Stimulated activated CD4-positive, alpha-beta T cell treated with anti-CD3 and anti-CD28 coated beads, TNF-alpha, amount 100 ng/mL, for 4 hours (primary cell): ENCODE measurements around the gene UNC5B.

ENCODE experiments used
- DNase-seq, 3 experiments: peaks; one replicate each; pipeline ENCODE4 v3.0.0-alpha.2; 2020; ENCODE audit warnings: low read depth in 3 of 3

Gene UNC5B

GRCh38 chr10:71253981-71254818 lies 41.8 kb downstream of the UNC5B start:
- no peak for DNase-seq

GRCh38 chr10:71254834-71255549 lies 42.6 kb downstream of the UNC5B start:
- DNase-seq, result no peak

- DNase-seq, result no peak
These were observed 43.1 kb downstream of the UNC5B start for GRCh38 chr10:71255550-71255807.

GRCh38 chr10:71255808-71256660 lies 43.7 kb downstream of the UNC5B start:
- DNase-seq, result no peak

- no peak for DNase-seq
These were observed 44.4 kb downstream of the UNC5B start for GRCh38 chr10:71256661-71257318.

GRCh38 chr10:71257319-71257997 lies 45.1 kb downstream of the UNC5B start:
- DNase-seq, result no peak

GRCh38 chr10:71258046-71258445 lies 45.7 kb downstream of the UNC5B start:
- DNase-seq, result no peak

- DNase-seq, result no peak
These were observed 46.2 kb downstream of the UNC5B start for GRCh38 chr10:71258446-71259145.

- DNase-seq, result no peak
These were observed 46.9 kb downstream of the UNC5B start for GRCh38 chr10:71259282-71259681.

- no peak for DNase-seq
These were observed 47.6 kb downstream of the UNC5B start for GRCh38 chr10:71259815-71260501.

- DNase-seq, result no peak
These were observed 48.4 kb downstream of the UNC5B start for GRCh38 chr10:71260622-71261325.

- DNase-seq, result no peak
These were observed 49.7 kb downstream of the UNC5B start for GRCh38 chr10:71262027-71262426.

- no peak for DNase-seq
These were observed 50.4 kb downstream of the UNC5B start for GRCh38 chr10:71262817-71263216.

- no peak for DNase-seq
These were observed 51.0 kb downstream of the UNC5B start for GRCh38 chr10:71263376-71263775.

GRCh38 chr10:71264345-71265200 lies 52.2 kb downstream of the UNC5B start:
- no peak for DNase-seq

GRCh38 chr10:71265201-71265575 lies 52.8 kb downstream of the UNC5B start:
- DNase-seq, result no peak

- no peak for DNase-seq
These were observed 53.3 kb downstream of the UNC5B start for GRCh38 chr10:71265618-71266146.

- DNase-seq, result no peak
These were observed 54.0 kb downstream of the UNC5B start for GRCh38 chr10:71266147-71266917.
